ENCODE data around the gene GTF2A1. TPM values are rescaled to one million over a fixed set of nuclear protein-coding genes. Genes with fewer than 3 reads are reported as not detected.

GTF2A1 gene
- polyA plus RNA-seq, 3 donors: 7.9 to 15.8 (median 9.2) TPM

- H3K4me1 ChIP-seq (ENCODE audit: control insufficient read depth in 1 of 2, insufficient read depth in 2 of 2, low read length in 2 of 2): peaks cover 3 to 4% of the 10 kb centered on the region in 2 donors
- intact Hi-C loops (cut with micrococcal nuclease): no loop called here
- H3K27me3 ChIP-seq (ENCODE audit: control insufficient read depth in 2 of 2, insufficient read depth in 2 of 2, low read length in 2 of 2): no peaks in the 10 kb centered on the region
- WGBS (ENCODE audit: insufficient coverage): no CpG with 5 or more reads among the region's 2 CpGs
- H3K27me3 Mint-ChIP-seq (ENCODE audit: low read depth in 3 of 3): peaks cover 0 to 5% (median 0%) of the 10 kb centered on the region in 3 donors
- no peaks in the 10 kb centered on the region for H3K36me3 ChIP-seq (replicated peaks in 1 of 2; ENCODE audit: control insufficient read depth in 1 of 2, insufficient read depth in 2 of 2, low read length in 2 of 2)
- no peak for TF ChIP-seq CTCF (IDR thresholded peaks at IDR 0.05)
- H3K4me1 Mint-ChIP-seq: peaks cover 7% of the 10 kb centered on the region
- no peak overlapping the region for H2AFZ ChIP-seq (ENCODE audit: insufficient read depth, low read depth, low read length, poor library complexity, severe bottlenecking)
- peaks cover 0 to 2% of the 10 kb centered on the region in 2 donors for H3K9me3 ChIP-seq (replicated peaks in 1 of 2; ENCODE audit: control insufficient read depth in 1 of 2, insufficient read depth in 1 of 2, low read length in 2 of 2)
- no peak for DNase-seq
- no peaks in the 10 kb centered on the region for H3K79me2 ChIP-seq (ENCODE audit: insufficient read depth, low read length)
- H3K27ac Mint-ChIP-seq: no peak overlapping the region
- no peak overlapping the region for H3K9ac ChIP-seq (ENCODE audit: insufficient read depth, low read length, poor library complexity, severe bottlenecking)
- no peak overlapping the region for H3K27ac ChIP-seq (ENCODE audit: low read depth in 1 of 2, low read length in 2 of 2)
- H4K20me1 ChIP-seq (ENCODE audit: insufficient read depth, low read length): no peaks in the 10 kb centered on the region
- H3K9me3 Mint-ChIP-seq: peaks cover 0 to 3% (median 0%) of the 10 kb centered on the region in 7 donors
- no peak overlapping the region for H3K4me3 ChIP-seq (replicated peaks in 1 of 3; ENCODE audit: low read depth in 2 of 3, low read length in 3 of 3)
- no peak overlapping the region for H3K4me2 ChIP-seq (replicated peaks; ENCODE audit: extremely low read depth, low read length, poor library complexity, severe bottlenecking)
- H3K4me3 Mint-ChIP-seq: no peak overlapping the region
- no peaks in the 10 kb centered on the region for H3K36me3 Mint-ChIP-seq
These were observed 73.4 kb downstream of the GTF2A1 start for GRCh38 chr14:81147140-81147897.

- no peak overlapping the region for H3K9ac ChIP-seq (ENCODE audit: insufficient read depth, low read length, poor library complexity, severe bottlenecking)
- H3K9me3 Mint-ChIP-seq: peaks cover 0 to 3% (median 0%) of the 10 kb centered on the region in 7 donors
- no peaks in the 10 kb centered on the region for H3K79me2 ChIP-seq (ENCODE audit: insufficient read depth, low read length)
- H3K36me3 Mint-ChIP-seq: no peaks in the 10 kb centered on the region
- peaks cover 8 to 11% of the 10 kb centered on the region in 2 donors for H3K4me1 ChIP-seq (ENCODE audit: control insufficient read depth in 1 of 2, insufficient read depth in 2 of 2, low read length in 2 of 2)
- no peak for TF ChIP-seq CTCF (IDR thresholded peaks at IDR 0.05)
- H4K20me1 ChIP-seq (ENCODE audit: insufficient read depth, low read length): no peaks in the 10 kb centered on the region
- H3K4me1 Mint-ChIP-seq: peaks cover 13% of the 10 kb centered on the region
- H3K27ac ChIP-seq (ENCODE audit: low read depth in 1 of 2, low read length in 2 of 2): no peak overlapping the region
- H3K27me3 Mint-ChIP-seq (ENCODE audit: low read depth in 3 of 3): peaks cover 0 to 5% (median 0%) of the 10 kb centered on the region in 3 donors
- H2AFZ ChIP-seq (ENCODE audit: insufficient read depth, low read depth, low read length, poor library complexity, severe bottlenecking): no peak overlapping the region
- H3K4me3 ChIP-seq (replicated peaks in 1 of 3; ENCODE audit: low read depth in 2 of 3, low read length in 3 of 3): no peak overlapping the region
- peaks cover 0 to 2% of the 10 kb centered on the region in 2 donors for H3K9me3 ChIP-seq (replicated peaks in 1 of 2; ENCODE audit: control insufficient read depth in 1 of 2, insufficient read depth in 1 of 2, low read length in 2 of 2)
- no peaks in the 10 kb centered on the region for H3K36me3 ChIP-seq (replicated peaks in 1 of 2; ENCODE audit: control insufficient read depth in 1 of 2, insufficient read depth in 2 of 2, low read length in 2 of 2)
- H3K27ac Mint-ChIP-seq: no peak overlapping the region
- H3K4me3 Mint-ChIP-seq: no peak overlapping the region
- intact Hi-C loops (cut with micrococcal nuclease): no loop called here
- no peak for DNase-seq
- WGBS (ENCODE audit: insufficient coverage): no CpG with 5 or more reads among the region's 3 CpGs
- no peak overlapping the region for H3K4me2 ChIP-seq (replicated peaks; ENCODE audit: extremely low read depth, low read length, poor library complexity, severe bottlenecking)
- no peaks in the 10 kb centered on the region for H3K27me3 ChIP-seq (ENCODE audit: control insufficient read depth in 2 of 2, insufficient read depth in 2 of 2, low read length in 2 of 2)
These were observed 75.7 kb downstream of the GTF2A1 start for GRCh38 chr14:81144824-81145603.

All from CD14-positive monocyte (primary cell).